Type B pancreatic cell (in vitro differentiated cells): Measurements from ENCODE around the gene SNRNP200. TPM values are rescaled to one million over a fixed set of nuclear protein-coding genes. Genes with fewer than 3 reads are reported as not detected.

Source experiments
- DNase-seq: peaks from one replicate; pipeline ENCODE4 v3.0.0; 2021; ENCODE audit warnings: mixed read lengths; ENCODE audit not compliant: unreplicated experiment; ENCODE audit errors: extremely low spot score
- H3K27ac Mint-ChIP-seq: 2 replicates; pipeline ENCODE4 v1.8.0; 2021; ENCODE audit warnings: mild to moderate bottlenecking, mixed read lengths
- H3K27me3 Mint-ChIP-seq: 2 replicates; pipeline ENCODE4 v1.8.0; 2021; ENCODE audit warnings: mixed read lengths
- H3K36me3 Mint-ChIP-seq: 2 replicates; pipeline ENCODE4 v1.8.0; 2021; ENCODE audit warnings: mixed read lengths
- H3K4me1 Mint-ChIP-seq: one replicate; pipeline ENCODE4 v1.8.0; 2021; ENCODE audit warnings: mixed read lengths; ENCODE audit not compliant: unreplicated experiment
- H3K4me3 Mint-ChIP-seq: 2 replicates; pipeline ENCODE4 v1.8.0; 2021; ENCODE audit warnings: mild to moderate bottlenecking, mixed read lengths
- H3K9me3 Mint-ChIP-seq: 2 replicates; pipeline ENCODE4 v1.8.0; 2021; ENCODE audit warnings: mixed read lengths
- CTCF ChIP-seq: fragments of 200-600 bp; sonication (generic); conservative IDR thresholded peaks from 2 replicates; pipeline ENCODE4 v1.5.0; 2021; ENCODE audit warnings: antibody characterized with exemption, mild to moderate bottlenecking
- long read RNA-seq: library from polyadenylated mRNA; unstranded; transcript quantifications from one replicate; pipeline ENCODE4 v2.0.0, GENCODE V29; 2020
- total RNA-seq: library from RNA; stranded (reverse); gene quantifications from 2 replicates; pipeline ENCODE4 v1.2.1, GENCODE V29; 2021; ENCODE audit warnings: low replicate concordance

SNRNP200 gene
- 136 and 184 TPM in 2 replicates for total RNA-seq
- long read RNA-seq, transcript SNRNP200-208 (15 exons, 2,666 nt) = major isoform, 14 of 145 reads
- long read RNA-seq, partial matches to known transcripts = 122 of 145 reads
- long read RNA-seq, other reads (novel, unspliced or antisense) = 9 of 145 reads

DNA sequence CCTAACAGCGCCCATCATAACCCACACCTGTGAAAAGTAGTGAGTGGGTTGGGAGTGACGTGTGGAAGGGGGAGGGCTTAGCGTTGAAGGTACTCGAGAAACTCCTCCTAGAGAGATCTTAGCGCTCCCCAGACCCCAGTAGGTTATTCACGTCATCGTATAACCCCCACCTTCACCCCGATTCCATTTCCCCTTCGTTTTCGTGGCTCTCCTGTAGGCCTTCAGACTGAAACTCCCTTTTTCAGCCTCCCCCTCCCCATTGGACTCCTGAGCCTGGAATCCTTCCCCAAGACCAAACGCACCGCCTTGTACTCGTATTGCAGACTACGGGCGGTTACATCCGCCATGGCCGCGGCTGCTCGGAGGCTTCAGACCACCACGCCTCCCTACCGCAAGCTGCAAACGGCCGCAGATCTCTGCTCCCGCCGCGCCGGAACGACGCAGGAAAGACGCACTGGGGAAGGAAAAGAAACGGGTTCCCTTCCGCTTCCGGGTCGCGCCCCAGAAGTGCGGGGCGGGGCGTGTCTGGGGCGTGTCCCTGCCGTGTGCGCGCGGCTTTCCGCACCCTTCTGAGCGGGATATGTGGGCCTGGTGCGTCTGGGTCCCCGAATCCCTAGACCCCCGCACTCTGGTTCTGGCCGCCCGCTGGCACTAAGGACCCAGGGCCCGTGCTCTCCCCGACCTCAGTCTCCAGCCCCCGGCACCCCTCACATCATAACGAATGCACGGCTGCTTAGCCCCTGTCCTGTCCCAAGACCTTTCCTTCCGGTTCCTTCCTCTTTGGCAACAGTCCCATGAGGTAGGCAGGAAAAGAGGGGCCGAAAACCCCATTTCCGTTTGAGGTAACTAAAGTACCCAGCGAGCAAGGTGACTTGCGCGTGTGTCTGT is at the start of gene SNRNP200:
Gene SNRNP200 (minus strand): TSS at position 456 of the 888 bp plus-strand sequence. CDS start 109 bp downstream, at position 347.
- Mint-ChIP-seq H3K4me3 (peak within 1 kb of the TSS; percentile 100), H3K4me1 (peaks cover 27% of the 10 kb centered on the region), H3K9me3 (no peaks in the 10 kb centered on the region), H3K36me3 (peaks cover 25% of the 10 kb centered on the region), H3K27ac (peak within 1 kb of the TSS; percentile 97), H3K27me3 (no peaks in the 10 kb centered on the region)
- peak; percentile 89 for DNase-seq
- no peak for TF ChIP-seq CTCF

GRCh38 chr2:96354492-96354891 is 49.1 kb upstream of the SNRNP200 start:
- H3K4me1 Mint-ChIP-seq = no peaks in the 10 kb centered on the region
- peaks cover 12% of the 10 kb centered on the region for H3K36me3 Mint-ChIP-seq
- H3K4me3 Mint-ChIP-seq = no peak overlapping the region
- H3K27me3 Mint-ChIP-seq = no peaks in the 10 kb centered on the region
- no peaks in the 10 kb centered on the region for H3K9me3 Mint-ChIP-seq
- DNase-seq = no peak
- no peak for TF ChIP-seq CTCF
- no peak overlapping the region for H3K27ac Mint-ChIP-seq

GRCh38 chr2:96353606-96354101 is 48.3 kb upstream of the SNRNP200 start:
- no peaks in the 10 kb centered on the region for H3K9me3 Mint-ChIP-seq
- DNase-seq = no peak
- H3K36me3 Mint-ChIP-seq = peaks cover 12% of the 10 kb centered on the region
- H3K4me3 Mint-ChIP-seq = no peak overlapping the region
- no peak for TF ChIP-seq CTCF
- no peak overlapping the region for H3K27ac Mint-ChIP-seq
- no peaks in the 10 kb centered on the region for H3K27me3 Mint-ChIP-seq
- H3K4me1 Mint-ChIP-seq = no peaks in the 10 kb centered on the region

- H3K9me3 Mint-ChIP-seq = no peaks in the 10 kb centered on the region
- no peak for DNase-seq
- no peaks in the 10 kb centered on the region for H3K27me3 Mint-ChIP-seq
- no peak overlapping the region for H3K4me3 Mint-ChIP-seq
- H3K4me1 Mint-ChIP-seq = no peaks in the 10 kb centered on the region
- H3K27ac Mint-ChIP-seq = no peak overlapping the region
- peaks cover 12% of the 10 kb centered on the region for H3K36me3 Mint-ChIP-seq
- TF ChIP-seq CTCF = no peak
These were observed 47.8 kb upstream of the SNRNP200 start for GRCh38 chr2:96353032-96353561.

DNA sequence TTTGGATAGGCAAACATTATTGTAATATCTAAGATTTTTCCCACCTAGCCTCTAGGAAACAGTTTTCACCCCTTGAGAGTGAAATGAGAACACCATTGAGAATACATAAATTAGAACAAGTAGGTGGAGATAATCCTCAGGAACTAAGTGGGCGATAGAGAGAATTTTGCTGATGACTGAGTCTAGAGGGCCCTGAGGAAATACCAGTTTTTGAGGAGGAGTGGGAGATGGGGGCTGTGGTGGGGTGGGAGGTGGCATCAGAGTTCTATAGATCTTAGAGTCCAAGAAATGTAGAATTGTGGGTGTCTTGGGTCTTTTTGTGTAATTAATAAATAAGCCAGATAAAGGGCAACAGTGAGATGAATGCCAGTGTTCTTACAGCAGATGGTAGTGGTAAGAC is 42.0 kb upstream of the SNRNP200 start:
- TF ChIP-seq CTCF = no peak
- Mint-ChIP-seq H3K4me3 (no peak overlapping the region), H3K9me3 (no peaks in the 10 kb centered on the region), H3K27me3 (no peaks in the 10 kb centered on the region), H3K36me3 (peaks cover 16% of the 10 kb centered on the region), H3K27ac (no peak overlapping the region), H3K4me1 (no peaks in the 10 kb centered on the region)
- DNase-seq = no peak
